ENCODE data around the gene TCEAL7. TPM values are rescaled to one million over a fixed set of nuclear protein-coding genes. Genes with fewer than 3 reads are reported as not detected.

Gene TCEAL7
- total and polyA plus RNA-seq, 9 of the 15 experiments (the other 6 are each of a cell fraction or from before 2014, with no cell fraction given) = 0.07 to 0.34 (median 0.13) TPM; not detected in 4

DNA sequence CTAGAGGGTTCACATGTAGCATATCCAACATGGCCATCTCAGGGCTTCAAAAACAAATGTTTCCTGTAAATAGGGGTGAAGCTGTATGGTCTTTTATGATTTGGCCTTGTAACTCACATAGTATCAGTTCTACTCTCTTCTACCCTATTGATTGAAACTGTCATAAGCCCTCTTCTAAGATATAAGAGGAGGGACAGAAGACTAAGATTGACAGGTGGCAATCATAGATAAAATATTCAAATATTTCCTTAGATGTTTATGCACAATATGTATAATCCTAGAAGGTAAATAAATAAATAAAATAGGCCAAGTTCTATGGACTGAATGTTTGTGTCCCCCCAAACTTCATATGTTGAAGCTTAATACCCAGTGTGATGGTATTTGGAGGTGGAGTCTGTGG lies 39.4 kb downstream of the TCEAL7 start:
- TF ChIP-seq XRCC5 (IDR thresholded peaks at IDR 0.05; ENCODE audit: low read depth, low read length) = no peak
- 0 out of 2 replicates have a peak, but pooled peaks have one; percentile 2 for TF ChIP-seq ARID1B (IDR thresholded peaks at IDR 0.05)
- TF ChIP-seq, protein P1, sequence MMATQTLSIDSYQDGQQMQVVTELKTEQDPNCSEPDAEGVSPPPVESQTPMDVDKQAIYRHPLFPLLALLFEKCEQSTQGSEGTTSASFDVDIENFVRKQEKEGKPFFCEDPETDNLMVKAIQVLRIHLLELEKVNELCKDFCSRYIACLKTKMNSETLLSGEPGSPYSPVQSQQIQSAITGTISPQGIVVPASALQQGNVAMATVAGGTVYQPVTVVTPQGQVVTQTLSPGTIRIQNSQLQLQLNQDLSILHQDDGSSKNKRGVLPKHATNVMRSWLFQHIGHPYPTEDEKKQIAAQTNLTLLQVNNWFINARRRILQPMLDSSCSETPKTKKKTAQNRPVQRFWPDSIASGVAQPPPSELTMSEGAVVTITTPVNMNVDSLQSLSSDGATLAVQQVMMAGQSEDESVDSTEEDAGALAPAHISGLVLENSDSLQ (IDR thresholded peaks at IDR 0.05) = peak; percentile 72
- TF ChIP-seq, protein P2, sequence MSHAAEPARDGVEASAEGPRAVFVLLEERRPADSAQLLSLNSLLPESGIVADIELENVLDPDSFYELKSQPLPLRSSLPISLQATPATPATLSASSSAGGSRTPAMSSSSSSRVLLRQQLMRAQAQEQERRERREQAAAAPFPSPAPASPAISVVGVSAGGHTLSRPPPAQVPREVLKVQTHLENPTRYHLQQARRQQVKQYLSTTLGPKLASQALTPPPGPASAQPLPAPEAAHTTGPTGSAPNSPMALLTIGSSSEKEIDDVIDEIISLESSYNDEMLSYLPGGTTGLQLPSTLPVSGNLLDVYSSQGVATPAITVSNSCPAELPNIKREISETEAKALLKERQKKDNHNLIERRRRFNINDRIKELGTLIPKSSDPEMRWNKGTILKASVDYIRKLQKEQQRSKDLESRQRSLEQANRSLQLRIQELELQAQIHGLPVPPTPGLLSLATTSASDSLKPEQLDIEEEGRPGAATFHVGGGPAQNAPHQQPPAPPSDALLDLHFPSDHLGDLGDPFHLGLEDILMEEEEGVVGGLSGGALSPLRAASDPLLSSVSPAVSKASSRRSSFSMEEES (CRISPR knock-in tag; IDR thresholded peaks at IDR 0.05) = no peak
- TF ChIP-seq, protein P3, sequence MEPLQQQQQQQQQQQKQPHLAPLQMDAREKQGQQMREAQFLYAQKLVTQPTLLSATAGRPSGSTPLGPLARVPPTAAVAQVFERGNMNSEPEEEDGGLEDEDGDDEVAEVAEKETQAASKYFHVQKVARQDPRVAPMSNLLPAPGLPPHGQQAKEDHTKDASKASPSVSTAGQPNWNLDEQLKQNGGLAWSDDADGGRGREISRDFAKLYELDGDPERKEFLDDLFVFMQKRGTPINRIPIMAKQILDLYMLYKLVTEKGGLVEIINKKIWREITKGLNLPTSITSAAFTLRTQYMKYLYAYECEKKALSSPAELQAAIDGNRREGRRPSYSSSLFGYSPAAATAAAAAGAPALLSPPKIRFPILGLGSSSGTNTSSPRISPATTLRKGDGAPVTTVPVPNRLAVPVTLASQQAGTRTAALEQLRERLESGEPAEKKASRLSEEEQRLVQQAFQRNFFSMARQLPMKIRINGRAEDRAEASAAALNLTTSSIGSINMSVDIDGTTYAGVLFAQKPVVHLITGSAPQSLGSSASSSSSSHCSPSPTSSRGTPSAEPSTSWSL (CRISPR knock-in tag; IDR thresholded peaks at IDR 0.05; ENCODE audit: borderline replicate concordance) = no peak
- TF ChIP-seq HLTF (IDR thresholded peaks at IDR 0.05) = no peak
- TF ChIP-seq RFX5 (IDR thresholded peaks at IDR 0.05; ENCODE audit: low read depth, low read length) = no peak
- TF ChIP-seq MEIS2 (IDR thresholded peaks at IDR 0.05; ENCODE audit: partially characterized antibody) = peak; percentile 34
- no peak overlapping the region for H3K9ac ChIP-seq (ENCODE audit: insufficient read depth in 1 of 2, low read depth in 2 of 2, low read length in 2 of 2)
- ATAC-seq (no peak), DNase-seq (ENCODE audit: extremely low read depth in 1 of 4, low spot score in 3 of 4) (no peak), FAIRE-seq (no peak)
- H3K27me3 ChIP-seq (ENCODE audit: control insufficient read depth in 2 of 2, insufficient read depth in 2 of 2, low read length in 2 of 2) = no peaks in the 10 kb centered on the region
- H3K4me3 ChIP-seq = no peak overlapping the region
- H3K4me2 ChIP-seq (ENCODE audit: insufficient read depth, low read length) = no peak overlapping the region
- in situ Hi-C loops (cut with MboI) (no loop called here), intact Hi-C loops (cut with micrococcal nuclease) (no loop called here)
- no peaks in the 10 kb centered on the region for H3K9me1 ChIP-seq (ENCODE audit: control insufficient read depth, insufficient read depth, low read length)
- ChIA-PET CTCF (ENCODE audit: low intra/inter-chr PET ratio) (no interaction called here), POLR2A (interaction anchor here (1.9 kb wide), 1 partner anchor 13 kb away, joined by 6 read pairs; the partner anchor contains the start of gene TCEAL9)
- no peaks in the 10 kb centered on the region; a peak in 1 of 5 replicates for H3K4me1 ChIP-seq (replicated peaks in 1 of 2; ENCODE audit: control insufficient read depth in 2 of 2, insufficient read depth in 2 of 2, low read length in 2 of 2)
- no peaks in the 10 kb centered on the region for H3K79me2 ChIP-seq (ENCODE audit: control insufficient read depth, insufficient read depth, low read length)
- no peak overlapping the region for H3K27ac ChIP-seq (ENCODE audit: extremely low read depth, low read depth, low read length)
- no TSS peak for BruUV-seq (replicated peaks)
- no peaks in the 10 kb centered on the region for H3K36me3 ChIP-seq (ENCODE audit: control insufficient read depth, insufficient read depth, low read length)
- H3K9me3 ChIP-seq (replicated peaks; ENCODE audit: control insufficient read depth, insufficient read depth, low read depth, low read length) = no peaks in the 10 kb centered on the region
- no peak overlapping the region for H2AFZ ChIP-seq (ENCODE audit: low read depth, low read length)
- no peaks in the 10 kb centered on the region for H4K20me1 ChIP-seq (replicated peaks; ENCODE audit: control insufficient read depth, insufficient read depth, low read length)

Measured in K562 (cell line).